Measurements from ENCODE around the gene ATXN7L2.

ATXN7L2 gene

DNA sequence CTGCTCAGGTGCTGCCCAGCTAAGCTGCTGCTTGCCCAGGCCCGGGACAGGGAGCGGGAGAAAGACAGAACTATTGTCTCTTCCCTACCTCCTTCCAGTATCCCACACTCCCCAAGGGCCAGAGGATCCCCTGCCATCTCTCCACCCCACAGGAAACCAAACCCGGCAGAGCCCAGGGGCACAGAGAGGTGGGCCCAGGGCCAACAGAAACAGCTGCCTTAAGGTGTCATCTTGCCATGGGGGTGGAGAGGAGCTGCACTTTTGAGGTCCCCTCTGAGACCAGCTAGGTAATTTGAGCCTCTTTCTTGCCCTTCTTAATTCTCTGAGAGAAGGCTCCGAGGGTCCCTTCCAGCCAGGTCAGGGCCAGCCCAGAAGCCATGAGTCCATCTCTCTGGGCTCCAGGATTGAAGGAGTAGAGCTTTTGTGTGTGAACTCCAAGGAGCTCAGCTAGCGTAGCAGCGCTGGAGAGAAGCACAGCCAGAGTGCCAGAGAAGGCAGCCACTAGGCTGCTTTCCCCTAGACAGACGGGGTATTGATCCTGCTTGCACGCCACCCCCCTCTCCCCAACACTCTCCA lies 46.3 kb downstream of the ATXN7L2 start:
- no peak for DNase-seq

DNA sequence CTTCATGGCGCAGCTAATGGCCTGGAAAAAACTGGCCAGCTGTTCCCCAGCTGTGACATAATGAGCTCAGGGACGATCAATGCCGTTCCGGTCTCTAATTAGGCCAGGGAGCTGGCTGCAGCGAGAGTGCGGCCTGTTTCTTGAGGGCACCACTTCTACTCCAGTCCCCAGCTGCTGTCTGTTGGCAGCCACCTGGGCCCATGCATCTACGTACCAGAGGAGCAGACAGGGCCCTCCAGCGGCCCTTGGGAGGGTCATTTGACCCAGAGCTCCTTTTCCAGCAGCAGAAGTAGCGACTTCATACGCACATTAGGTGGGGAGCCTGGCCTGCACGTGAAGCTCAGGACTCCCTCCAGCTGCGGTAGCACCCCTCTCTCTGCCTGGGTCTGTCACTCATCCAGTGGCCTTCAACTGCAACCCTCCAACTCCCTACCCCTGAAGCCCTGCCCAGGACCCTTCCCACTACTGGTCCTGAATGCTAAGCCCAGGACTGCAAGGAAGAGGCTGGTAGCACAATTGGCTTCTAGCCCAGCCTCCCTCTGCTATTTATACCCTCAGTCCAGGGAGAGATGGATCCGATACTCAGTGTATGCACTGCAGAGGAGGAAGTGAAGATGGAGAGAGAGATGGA lies 46.9 kb downstream of the ATXN7L2 start:
- DNase-seq = no peak

DNA sequence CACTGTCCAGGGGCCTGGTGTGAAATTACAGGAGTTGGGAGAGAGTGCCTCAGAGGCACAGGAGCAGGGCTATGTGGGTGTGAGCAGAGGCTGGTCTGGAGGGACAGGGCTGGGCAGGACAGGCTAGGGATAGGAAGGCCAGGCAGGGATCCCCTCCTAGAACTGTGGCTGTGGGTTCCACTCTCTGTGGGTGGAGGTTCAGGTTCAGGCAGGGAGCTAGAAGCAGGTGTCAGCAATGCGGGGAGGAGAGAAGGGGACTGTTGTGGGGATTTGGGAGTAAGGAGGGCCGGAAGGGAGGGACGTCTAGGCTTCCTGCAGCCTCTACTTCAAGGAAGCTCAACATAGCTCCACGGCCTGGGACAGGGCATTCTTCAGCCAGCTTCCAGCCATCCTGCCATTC lies 47.7 kb downstream of the ATXN7L2 start:
- DNase-seq = no peak

DNA sequence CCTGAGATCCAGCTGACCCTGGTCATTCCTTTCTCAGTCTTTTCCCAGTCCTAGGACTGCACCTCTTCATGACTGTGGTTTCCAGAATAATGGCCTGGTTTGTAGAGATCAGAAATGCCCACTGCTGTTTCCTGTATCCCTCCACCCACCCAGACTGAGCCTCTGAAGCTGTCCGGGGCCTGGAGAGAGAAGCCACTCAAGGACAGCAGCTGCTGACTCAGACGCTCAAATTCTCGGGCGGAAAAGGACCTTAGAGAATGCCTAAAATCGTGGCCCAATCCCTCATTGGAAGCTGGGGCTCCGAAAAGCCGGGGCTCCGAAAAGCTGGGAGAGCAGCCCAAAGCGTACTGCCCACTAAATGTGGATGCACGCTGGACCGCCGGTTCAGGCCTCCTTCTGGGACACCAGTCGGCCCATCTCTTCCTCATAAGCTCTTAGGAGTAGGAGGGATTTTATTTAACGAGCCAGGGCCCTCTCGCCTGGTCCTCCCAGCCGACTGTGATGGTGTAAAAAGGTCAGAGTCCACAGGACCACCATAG lies 48.2 kb downstream of the ATXN7L2 start:
- no peak for DNase-seq

DNA sequence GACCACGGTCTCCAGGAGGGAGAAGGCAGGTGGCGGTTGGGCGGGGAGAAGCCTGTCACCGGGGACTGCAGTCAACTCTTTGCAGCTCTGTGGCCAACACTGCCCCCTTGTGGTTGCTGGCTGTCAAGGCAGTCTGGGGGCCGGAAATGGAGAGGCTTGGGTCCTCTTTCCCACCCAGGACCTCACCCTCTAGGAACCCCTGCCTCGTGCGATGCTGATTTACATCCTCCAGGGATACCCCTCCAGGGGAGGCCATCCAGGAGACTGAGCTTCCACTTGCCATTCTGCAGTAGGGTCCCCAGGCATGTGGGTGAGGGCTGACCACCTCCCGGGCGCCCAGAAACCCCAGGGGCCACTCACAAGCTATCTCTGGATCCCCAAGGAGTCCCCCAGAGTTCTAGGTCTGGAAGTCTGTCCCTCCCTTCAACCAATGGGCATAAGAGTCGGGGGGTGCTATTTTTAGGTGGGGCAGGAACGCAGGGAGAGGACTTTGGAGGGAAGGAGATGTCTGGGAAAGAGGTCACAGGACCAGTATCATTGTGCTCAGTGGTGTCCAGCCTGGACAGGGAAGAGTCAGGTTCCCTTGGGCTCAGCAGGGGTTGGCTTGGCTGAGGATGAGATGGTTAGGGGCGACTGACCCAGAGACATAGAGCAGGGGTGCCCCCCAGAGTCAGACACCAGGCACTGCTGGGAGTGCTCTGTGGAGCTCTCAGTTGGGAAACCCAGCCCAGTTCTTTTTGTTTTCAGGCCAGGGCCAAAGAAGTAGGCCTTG lies 48.8 kb downstream of the ATXN7L2 start:
- no peak for DNase-seq

DNA sequence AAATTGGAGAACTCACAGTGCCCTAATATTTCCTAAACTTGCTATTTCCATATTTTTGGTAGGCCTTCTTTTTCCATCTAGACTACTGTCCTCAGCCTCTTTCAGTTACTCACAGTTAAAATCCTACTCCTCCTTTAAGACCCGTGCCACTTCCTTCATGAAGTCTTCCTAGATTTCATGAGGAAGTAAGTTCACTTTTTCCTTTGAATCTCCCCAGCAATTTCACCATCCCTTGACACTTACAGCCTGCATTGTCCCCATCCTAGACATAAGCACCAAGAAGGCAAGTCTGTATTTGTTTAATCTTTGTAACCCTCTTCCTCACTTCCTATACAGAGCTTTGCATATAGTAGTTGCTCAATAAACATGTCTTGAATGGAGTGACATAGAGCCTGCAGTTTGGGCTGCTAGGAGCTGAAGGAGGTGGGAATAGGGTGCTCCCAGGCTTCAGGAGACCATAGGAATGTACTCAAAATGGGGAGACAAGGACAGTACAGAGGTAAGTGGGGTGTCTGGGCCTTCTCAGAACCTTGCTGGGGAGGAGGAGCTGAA lies 50.7 kb downstream of the ATXN7L2 start:
- no peak for DNase-seq

DNA sequence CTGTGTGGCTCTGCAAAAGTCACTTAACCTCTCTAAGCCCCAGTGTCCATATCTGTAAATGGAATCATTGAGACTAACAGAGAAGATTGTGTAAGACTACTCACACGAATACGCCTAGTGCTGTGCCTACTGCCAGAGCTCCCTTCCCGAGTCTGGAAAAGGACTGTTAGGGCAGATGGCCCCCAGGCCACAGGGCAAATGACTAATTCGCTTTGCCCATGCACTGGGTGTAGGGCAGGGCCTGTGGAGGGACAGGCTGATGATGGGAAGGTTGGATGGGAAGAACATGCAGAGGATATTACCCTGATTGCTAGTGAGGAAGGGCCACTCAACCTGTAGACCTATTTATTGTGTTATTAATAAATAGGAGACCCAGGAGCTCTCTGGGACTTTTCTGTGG lies 51.8 kb downstream of the ATXN7L2 start:
- no peak for DNase-seq

DNA sequence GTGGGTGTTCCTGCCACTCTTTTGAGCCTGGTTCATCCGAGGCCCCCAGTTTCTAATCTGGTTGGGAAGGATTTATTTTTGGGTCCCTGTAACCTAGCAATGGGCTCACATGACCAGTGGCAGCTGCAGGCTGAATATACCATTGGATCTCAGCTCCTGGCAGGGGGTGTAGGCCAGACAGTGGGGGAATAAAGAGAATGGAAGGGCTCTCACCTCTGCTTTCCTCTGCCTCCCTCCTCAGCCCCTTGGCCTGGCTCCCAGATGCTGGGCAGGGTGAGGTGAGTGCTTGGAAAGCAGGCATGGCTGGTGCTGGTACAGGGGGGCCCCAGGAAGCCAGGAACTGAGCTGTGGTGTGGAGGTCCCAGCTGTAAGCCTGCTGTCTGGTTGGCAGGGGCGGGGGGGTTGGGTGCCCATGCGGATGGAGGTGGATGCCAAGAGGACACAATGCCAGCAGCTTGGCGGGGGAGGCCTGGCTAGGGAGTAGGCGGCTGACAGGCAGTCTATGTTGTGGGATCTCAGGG lies 52.3 kb downstream of the ATXN7L2 start:
- no peak for DNase-seq

DNA sequence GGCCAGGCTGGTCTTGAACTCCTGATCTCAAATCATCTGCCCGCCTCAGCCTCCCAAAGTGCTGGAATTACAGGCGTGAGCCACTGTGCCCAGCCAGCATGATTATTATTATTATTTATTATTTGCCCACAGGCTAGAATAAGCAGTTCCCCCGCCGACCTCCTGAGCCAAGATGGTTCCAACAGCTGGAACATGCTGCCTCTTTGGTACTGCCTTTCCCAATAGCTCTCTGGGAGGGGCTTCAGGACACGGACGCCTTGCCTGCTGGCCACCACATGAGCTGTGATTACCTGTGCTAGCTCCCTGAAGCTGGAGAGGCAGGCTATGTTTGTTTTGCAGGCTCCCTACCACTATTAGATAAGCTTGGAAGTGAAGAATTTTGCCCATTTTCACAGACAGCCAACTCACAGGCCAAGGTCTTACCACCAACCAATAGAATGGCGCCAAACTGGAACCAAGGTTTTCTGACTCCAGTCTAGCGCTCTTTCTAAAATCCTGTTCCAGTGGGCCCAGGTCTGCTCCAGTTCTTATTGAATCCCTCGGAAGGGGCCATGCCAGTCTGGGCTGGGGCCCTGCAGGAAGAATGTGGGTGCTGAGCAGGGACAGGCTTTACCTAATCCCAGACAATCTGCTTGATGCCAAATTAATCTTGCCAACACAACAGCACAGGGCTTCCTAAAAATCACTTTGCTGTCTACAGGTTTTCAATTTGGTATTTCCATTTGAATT lies 53.9 kb downstream of the ATXN7L2 start:
- no peak for DNase-seq

DNA sequence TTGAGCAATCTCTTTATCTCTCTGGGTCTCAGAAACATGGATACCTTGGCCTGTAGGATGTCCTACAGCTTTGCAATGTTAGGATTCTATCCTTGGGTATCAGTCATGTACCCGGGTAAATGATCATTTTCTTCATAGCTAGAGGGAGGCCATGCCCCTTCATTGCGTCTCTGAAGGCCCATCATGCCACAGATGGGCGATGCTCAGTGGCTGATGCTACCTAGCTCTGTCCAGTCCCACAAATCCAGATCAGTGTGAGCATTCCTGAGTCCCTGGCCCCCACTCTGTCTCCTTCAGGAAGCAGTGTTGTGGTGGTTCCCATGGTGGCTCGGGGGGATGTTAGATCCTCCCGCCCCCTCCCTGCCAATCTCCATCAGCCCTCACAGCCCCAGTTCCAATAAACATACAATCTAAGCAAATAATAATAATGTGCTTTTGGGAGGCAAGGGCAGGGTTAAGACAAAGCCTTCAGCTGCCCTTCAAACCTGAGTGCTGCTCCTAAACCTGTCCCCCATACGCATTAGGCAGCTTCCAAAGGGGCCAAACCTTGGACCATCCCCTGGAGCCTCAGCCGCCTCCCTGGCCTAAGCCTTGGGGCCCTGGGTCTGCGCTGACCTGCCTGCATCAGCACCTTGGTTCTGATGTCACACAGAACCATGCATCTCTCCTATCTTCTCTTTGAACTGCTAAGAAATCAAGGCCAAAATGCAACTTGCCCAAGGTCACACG lies 55.3 kb downstream of the ATXN7L2 start:
- DNase-seq = no peak

DNA sequence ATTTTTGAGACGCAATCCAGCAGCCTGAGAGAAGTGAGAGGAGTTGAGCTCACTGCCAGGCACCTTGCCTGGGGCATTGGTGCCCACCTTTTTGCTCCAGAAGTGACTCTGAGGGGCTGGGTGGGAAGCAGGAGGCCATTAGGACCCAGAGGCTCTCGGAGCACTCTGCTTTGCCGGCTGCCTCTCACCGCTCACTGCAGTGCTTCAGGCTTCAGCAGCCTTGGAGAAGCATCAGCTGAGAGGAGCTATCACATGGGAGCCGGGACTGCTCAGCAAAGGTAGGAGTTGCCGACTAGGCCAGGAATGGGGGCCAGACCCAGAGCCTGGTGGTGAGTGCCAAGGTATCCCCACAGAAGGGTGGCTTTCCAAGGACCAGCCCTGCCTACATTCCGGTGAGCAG lies 56.0 kb downstream of the ATXN7L2 start, which contains the start of gene GPR61:
TSS of gene GPR61 (plus strand) at position 197 of the 400 bp plus-strand sequence. CDS start 3,151 bp downstream, outside the sequence.
- no peak for DNase-seq

DNA sequence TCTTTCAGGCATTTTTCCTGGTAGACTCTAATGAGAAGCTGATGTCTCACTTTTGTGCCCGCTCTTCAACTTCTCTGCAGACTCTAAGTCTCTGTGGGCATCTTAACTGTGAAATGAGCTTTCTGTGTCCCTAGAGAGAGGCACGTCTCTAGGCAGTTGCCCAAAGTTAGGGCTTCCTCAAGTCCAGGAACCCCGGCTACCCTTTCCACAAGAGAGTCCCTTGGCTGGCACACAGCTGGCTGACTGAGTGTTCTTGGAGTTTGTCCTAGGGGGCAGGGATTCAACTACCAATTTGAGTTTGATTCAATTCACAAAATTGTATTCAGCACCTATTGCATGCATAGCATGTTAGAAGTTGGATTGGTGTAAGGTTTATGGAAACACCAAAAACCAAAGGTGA lies 57.4 kb downstream of the ATXN7L2 start:
- DNase-seq = no peak

All from NCI-H1417 treated with DMSO at 0.1 percent for 48 hours (cell line).